ENCODE data around the gene SERPINB6.

DNA sequence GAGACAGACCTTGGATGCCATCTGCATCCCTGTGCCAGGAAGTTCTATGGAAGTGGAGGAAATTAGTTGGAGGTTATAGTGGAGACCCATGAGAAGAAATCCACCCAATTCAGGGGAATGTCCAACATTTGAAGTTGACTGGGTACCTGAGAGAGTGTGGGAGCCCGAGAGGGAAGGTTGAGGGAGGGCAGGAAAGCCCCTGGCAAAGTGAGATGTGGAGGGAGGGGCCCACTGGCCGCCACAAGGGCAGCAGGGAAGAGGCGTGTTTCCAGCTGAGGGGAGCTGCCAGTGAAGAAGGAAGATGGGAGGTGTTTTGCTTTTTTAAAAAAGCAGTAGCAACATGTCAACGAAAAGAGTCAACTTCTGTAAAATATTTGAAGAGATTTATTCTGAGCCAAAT is 52.0 kb downstream of the SERPINB6 start:
- TF ChIP-seq RXRA (IDR thresholded peaks at IDR 0.05; ENCODE audit: borderline replicate concordance, low read depth) (no peak), RFX5 (IDR thresholded peaks at IDR 0.05; ENCODE audit: low read length) (no peak), EZH2phosphoT487 (IDR thresholded peaks at IDR 0.05; ENCODE audit: borderline replicate concordance, low read depth) (no peak), MXI1 (IDR thresholded peaks at IDR 0.05; ENCODE audit: low read depth, low read length) (no peak), GATA2 (CRISPR knock-in tag; IDR thresholded peaks at IDR 0.05) (no peak), RAD21 (IDR thresholded peaks at IDR 0.05; ENCODE audit: low read length) (no peak), POLR2AphosphoS5 (IDR thresholded peaks at IDR 0.05; ENCODE audit: low read depth, low read length) (no peak), EP300 (IDR thresholded peaks at IDR 0.05; ENCODE audit: borderline replicate concordance in 1 of 2, low read depth in 1 of 2, low read length in 1 of 2) (no peak), NRF1 (IDR thresholded peaks at IDR 0.05; ENCODE audit: low read depth, low read length) (no peak), RCOR1 (IDR thresholded peaks at IDR 0.05; ENCODE audit: low read length) (no peak)
- TF ChIP-seq, protein P1, sequence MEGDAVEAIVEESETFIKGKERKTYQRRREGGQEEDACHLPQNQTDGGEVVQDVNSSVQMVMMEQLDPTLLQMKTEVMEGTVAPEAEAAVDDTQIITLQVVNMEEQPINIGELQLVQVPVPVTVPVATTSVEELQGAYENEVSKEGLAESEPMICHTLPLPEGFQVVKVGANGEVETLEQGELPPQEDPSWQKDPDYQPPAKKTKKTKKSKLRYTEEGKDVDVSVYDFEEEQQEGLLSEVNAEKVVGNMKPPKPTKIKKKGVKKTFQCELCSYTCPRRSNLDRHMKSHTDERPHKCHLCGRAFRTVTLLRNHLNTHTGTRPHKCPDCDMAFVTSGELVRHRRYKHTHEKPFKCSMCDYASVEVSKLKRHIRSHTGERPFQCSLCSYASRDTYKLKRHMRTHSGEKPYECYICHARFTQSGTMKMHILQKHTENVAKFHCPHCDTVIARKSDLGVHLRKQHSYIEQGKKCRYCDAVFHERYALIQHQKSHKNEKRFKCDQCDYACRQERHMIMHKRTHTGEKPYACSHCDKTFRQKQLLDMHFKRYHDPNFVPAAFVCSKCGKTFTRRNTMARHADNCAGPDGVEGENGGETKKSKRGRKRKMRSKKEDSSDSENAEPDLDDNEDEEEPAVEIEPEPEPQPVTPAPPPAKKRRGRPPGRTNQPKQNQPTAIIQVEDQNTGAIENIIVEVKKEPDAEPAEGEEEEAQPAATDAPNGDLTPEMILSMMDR (IDR thresholded peaks at IDR 0.05) = no peak
- TF ChIP-seq, protein P2, sequence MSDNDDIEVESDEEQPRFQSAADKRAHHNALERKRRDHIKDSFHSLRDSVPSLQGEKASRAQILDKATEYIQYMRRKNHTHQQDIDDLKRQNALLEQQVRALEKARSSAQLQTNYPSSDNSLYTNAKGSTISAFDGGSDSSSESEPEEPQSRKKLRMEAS (IDR thresholded peaks at IDR 0.05; ENCODE audit: low read depth) = no peak

All from SK-N-SH (cell line).